ENCODE results near the gene CHST3.

- TF ChIP-seq, protein P1, sequence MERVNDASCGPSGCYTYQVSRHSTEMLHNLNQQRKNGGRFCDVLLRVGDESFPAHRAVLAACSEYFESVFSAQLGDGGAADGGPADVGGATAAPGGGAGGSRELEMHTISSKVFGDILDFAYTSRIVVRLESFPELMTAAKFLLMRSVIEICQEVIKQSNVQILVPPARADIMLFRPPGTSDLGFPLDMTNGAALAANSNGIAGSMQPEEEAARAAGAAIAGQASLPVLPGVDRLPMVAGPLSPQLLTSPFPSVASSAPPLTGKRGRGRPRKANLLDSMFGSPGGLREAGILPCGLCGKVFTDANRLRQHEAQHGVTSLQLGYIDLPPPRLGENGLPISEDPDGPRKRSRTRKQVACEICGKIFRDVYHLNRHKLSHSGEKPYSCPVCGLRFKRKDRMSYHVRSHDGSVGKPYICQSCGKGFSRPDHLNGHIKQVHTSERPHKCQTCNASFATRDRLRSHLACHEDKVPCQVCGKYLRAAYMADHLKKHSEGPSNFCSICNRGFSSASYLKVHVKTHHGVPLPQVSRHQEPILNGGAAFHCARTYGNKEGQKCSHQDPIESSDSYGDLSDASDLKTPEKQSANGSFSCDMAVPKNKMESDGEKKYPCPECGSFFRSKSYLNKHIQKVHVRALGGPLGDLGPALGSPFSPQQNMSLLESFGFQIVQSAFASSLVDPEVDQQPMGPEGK (CRISPR knock-in tag; IDR thresholded peaks at IDR 0.05; ENCODE audit: borderline replicate concordance): no peak
- TF ChIP-seq CREB5 (CRISPR knock-in tag; IDR thresholded peaks at IDR 0.05; ENCODE audit: low read depth): no peak
- no peak for TF ChIP-seq TSHZ2 (CRISPR knock-in tag; IDR thresholded peaks at IDR 0.05)
- no peak for TF ChIP-seq CSDC2 (CRISPR knock-in tag; IDR thresholded peaks at IDR 0.05)
These were observed 94.2 kb downstream of the CHST3 start for GRCh38 chr10:72058347-72058898.

Data from SK-N-SH treated with all-trans-retinoic acid at 6 μM for 48 hours (cell line).